Germinal center (tissue), 1 donor: ENCODE results near the gene DHRS1.

Experiments
- DNase-seq: peaks from one replicate; pipeline ENCODE4 v3.0.0; 2012; ENCODE audit warnings: mixed read lengths, low spot score

DHRS1 gene

DNA sequence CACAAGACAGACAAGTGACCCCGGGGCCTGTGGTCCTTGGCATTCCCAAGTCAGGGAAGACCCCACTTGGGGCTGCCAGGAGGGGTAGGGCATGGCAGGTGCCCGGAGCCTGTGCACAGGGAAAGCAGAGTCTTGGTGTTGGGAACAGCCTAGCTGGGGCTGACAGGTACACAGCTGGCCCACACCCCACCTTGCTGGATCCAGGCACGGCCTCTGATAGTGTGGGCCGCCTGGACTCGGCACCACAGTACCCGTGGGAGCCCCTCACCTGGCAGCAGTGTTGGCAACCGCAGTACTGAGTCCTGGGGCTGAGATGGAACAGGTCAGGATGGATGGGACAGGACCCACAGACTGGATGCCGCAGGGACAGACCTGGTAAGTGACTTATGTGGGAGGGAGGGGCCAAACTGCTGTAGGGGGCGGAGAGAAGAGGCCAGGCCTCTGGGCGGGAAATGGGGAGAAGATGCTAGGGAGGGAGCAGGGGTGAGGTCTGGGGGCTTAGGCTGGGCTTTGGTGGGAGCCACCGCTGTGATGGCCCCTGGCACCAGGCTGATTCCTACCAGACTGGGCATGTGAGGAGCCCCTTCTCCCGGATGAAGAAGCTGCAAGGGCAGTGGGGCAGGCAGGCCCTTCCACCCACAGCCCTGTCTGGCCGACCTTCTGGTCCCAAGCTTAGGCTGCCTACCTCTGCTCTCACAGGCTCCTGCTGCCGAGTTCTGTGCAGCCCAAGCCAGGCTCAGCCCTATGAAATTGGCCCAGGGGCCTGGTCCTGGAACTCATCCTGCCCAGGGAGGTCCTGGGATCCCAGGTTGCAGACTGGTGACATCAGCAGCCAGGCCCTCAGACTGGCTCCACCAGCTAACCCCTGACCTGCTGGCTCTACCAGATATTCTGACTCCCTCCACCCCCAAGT lies 36.5 kb downstream of the DHRS1 start, which contains the start of gene TGM1:
Gene TGM1 (minus strand): TSS at position 357 of the 913 bp plus-strand sequence. CDS start 825 bp downstream, outside the sequence.
- no peak for DNase-seq

DNA sequence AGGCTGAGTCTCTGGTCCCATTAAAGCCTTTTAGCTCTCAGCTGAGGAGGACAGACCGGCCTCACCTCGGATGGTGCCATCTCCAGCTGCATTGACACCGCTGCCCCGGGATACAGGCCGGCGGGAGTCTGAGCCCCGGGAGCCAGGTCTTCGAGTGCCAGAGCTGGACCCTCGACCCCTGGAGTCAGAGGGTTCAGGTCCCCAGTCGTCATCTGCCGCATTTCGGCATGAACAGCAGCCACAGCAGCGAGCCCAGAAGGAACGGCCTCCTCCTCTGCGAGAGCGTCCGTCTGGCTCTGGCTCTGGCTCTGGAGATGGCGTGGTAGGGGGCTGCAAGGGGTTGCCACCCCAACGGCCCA lies 37.6 kb downstream of the DHRS1 start:
- DNase-seq = no peak

DNA sequence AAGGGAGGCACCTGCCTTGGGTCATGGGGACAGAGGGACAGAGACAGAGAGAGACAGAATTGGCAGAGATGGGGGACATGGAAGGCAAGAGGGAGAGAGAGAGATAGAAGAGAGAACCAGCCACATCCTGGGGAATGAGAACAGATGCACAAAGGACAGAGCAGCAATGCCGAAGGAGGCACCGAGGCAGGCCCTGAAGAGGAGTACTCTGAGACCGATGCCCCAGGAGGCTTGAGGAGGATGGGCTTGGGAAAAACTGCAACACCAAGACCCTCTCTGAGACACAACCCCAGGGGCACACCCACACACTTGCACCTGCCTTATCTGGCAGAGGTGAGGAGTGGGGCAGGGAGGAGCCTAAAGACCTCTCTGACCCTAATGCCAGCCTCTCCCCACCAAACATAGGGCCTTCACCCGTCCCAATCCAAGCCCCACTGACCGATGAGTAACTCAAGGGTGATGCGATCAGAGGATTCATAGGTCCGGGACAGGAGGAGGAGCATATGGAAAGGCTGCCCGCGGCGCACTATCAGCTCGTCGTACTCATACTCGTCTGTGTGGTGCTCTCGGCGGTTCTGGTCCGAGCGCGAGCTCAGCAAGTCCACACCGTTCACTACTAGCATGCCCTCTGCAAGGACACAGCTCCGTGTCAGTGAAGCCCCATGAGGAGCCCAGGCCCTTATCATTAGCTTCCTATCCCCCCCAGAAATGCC lies 38.2 kb downstream of the DHRS1 start:
- DNase-seq = no peak

DNA sequence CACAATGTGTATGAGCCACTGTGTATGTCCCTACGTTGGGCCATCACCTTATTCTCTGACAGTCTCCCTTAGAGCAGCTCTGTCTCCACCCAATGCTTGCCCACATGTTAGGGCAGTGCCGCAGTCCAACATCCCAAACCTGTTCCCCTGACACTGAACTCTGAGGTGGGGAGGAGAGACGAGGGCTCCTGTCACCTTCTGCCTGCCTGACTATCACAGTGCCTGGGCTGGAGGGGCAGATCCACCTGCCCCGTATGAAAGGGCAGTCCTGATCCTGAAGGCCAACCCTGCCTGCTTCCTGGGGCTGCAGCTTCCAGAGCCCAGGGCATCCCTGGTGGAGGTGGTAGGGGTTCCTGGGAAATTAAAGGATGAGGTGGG lies 38.8 kb downstream of the DHRS1 start:
- DNase-seq = no peak

DNA sequence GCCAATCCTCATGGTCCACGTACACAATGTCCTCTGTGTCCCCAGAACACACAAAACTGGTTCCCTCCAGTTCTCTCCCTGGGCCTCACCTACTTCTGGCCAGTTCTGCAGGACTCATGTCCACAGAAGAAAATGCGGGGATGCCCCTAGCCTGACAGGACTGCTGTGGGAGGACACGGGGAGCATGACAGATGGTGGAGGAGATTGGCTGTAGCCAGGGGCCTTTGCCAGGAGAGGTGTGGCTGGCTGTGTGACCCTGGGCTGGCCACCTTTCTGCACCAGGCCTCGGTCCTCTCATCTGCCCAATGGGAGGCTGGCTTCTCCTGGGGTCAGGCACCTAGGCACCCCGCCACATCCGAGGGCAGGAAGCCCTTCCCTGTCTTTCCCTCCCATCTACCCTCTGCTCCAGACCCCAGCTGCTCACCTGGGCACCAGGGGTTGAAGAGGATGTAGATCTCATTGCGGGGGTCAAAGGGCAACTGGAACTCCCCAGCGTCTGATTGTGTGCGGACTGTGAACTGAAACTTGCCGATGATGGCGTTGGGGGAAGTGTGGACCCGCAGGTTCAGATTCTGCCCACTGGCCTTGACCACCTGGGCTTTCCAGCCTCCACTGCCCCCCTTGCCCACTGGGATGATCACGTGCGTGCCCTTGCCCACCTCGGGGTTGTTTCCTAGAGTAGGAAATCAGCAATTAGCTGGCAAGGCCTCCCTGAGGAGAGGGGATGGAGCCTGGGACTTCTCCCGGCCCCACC lies 39.4 kb downstream of the DHRS1 start:
- no peak for DNase-seq

DNA sequence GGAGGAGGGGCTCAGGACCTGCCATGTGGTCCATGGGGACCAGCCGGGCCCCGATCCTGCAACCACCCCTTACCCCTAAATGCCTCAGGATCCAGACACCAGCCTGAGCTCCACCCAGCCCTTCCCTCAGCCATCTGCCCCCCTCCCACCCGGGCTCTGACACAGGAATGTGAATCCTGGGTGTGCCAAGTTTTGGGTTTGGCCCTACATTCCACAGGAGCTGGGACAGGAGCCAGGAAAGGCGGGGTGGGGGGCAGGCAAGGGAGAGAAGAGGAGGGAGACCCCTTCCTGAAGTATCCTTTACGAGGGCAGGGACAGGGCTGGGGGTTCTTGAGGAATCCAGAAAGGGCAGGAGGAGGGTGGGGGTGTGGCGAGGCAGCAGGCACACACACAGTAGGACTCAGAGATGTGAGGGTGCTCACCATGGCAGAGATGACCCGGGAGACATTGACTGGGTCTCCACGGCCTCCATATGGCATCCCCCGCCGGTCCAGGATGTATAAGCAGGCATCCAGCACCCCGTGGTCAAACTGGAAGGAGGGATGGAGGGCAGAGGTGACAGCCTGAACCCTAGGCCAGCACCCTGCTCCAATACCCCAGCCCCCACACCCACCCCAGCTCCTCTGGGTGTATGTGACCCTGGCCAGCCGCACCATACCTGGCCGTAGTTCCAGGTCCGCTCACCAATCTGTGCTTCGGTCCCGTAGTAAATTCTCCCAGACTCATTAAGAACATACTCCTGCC lies 40.1 kb downstream of the DHRS1 start:
- no peak for DNase-seq

DNA sequence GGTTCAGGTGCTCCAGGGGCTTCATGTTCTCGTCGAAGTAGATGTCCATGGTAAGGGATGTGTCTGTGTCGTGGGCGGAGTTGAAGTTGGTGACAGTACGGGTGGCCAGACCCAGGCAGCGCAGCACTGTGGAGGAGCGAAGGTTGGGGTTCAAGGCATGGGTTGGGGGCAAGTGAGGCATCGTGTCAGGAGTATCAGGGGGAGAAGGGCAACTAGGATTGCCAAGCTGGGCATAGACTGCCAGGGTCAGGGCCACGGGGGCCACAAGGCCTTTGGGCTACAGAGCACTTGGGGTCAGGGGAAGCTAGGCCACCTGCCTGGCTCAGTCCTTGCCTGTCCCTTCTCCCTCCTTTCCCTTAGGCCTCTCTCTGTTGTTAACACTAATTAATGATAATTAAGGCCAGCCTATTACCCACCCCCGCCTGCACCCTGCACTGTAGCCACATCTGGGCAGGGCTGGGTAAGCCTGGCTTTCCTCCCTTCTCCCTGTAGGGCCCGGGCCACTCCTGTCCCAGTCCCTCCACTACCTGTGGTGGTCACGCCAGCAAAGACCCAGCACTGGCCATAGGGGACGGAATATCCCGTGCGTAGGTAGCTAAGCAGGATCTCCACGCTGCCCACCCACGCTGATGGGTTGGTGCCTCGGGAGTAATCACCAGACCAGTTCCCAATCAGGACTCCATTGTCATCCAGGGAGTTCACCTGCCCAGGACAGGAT lies 40.9 kb downstream of the DHRS1 start:
- no peak for DNase-seq

DNA sequence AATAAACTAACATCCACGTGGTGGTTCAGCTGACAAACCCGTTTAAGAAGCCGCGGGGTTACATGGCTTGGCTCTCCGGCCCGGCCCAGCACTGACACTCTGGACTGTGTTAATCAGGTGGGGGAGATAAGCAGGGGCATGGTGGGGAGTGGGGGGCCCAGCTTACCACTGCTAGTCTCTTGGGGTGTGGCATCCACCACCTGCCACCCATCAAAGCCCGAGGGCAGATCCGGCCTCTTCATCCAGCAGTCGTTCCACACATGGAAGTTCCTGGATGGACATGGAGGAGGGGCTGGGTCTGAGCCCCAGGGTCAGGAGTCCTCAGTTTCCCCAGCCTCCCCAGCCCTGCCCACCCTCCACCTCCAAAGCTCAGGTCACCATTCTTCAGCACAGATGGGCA lies 41.5 kb downstream of the DHRS1 start:
- DNase-seq = no peak

DNA sequence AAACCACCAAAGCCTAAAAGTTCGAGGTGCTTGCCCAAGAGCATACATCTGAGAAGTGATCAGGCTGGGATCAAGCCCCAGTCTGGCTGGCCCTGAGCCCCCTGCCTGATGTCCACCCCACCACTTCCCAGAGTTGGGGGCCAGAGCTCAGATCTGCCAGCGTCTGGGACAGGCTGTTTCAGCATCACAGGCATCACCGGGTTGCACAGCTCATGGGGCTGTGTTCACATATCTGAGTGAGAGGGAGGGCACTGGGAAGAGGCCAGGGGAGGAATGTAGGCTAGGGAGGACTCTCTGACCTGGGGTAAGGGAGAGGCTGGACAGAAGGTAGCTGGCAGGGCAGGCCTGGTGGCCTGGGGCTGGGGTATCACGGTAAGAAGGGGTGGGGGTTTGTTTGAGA lies 42.6 kb downstream of the DHRS1 start:
- no peak for DNase-seq

DNA sequence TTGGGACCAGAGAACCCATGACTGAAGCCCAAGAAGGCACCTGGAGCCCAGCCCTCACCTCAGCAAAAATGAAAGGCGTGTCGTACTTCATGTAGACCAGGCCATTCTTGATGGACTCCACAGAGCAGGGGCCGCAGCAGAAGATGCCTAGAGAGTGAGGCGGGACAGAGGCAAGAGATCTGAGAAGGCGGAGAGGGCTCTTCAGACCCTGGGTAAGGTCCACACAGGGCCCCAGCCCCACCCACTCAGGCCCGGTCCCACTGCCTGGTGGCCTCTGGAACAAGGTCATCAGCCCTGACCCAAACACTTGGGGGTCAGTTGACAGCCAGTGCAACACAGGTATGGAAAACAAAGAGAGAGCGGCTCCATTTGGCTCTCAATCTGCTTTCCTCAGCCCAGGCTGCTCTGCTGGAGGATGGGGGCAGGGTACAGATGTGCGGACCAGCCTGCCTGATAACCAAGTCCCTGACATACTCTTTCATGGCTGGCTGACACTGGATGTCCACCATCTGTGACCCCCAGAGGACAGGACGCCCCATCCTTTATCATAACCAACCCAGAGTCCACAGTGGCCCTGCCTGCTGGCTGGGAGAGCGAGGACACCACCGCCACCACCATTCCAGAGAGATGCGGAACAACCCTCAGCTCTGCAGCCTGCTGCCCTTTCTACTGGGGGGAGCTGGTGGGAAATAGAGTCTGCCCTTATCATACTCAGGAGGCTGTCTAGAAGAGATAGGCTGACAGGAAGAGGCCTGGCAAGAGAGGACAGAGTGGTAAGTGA lies 43.5 kb downstream of the DHRS1 start:
- no peak for DNase-seq

DNA sequence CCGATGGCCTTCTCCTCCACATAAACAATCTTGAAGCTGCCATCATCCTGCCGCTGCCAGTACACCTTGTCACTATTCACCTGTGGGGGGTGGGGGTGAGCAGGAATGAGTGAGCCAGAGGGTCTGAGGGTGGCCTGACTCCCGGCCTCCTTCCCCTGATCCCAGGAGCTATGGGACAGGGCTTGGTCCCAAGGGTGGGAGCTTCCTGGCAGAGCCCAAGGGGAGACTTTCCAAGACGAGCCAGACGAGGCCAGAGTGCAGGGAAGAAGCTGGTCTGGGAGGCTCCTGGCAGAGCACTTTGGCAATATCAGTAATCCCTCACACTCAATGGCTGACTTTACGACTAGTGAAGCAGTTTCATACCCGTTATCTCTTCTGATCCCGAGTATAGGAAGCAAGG lies 44.1 kb downstream of the DHRS1 start:
- no peak for DNase-seq

DNA sequence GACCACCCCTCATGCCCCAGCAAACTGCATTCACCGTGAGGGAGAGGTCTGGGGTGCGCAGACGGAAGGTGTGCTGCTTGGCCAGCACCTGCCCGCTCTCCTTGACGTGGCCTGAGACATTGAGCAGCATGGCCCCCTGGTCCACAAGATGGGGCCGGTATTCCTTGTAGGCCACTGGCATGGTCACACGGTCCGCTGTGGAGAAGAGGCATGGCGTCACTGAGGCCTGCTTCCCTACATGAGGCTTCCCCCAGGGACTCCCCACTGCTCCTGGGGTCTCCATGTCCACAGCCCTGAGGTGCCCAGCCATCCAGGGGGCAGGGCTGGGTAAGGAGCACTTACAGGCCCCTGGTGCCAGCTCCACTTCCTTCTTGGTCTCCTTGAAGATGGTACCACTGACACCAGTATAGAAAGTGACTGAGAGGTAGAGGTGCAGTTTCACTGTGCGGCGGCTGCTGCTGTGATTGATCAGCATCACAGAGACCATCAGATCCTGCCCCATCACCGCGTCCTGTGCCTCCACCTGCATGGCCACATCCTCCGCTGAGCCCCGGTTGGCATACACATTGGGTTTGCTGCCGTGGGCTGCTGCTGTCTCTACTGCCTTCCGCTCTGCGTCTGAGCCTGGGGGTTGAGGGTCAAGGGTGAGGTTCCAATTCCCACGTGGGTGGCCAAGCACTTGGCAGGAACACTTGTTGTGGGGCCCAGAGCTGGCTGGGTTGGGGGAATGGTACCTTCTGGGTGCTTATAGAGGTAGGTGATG lies 44.8 kb downstream of the DHRS1 start:
- DNase-seq = no peak

DNA sequence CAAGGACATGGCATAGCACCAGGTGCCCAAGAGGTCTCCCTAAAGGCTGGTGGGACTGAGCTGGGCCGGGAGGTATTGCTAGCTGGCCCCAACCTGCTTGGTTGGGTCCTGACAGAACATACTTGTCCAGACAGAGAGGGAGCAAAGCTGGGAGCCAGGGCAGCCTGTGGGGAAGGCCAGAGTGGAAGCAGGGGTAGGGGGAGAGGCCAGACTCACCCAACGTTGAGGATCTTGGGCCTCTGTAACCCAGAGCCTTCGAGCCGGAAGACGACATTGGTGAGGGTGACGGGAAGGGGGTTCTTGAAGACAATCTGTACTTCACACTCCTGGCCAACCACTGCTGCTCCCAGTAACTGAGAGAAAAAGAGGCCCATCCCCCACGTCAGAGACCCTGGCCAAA lies 45.6 kb downstream of the DHRS1 start:
- no peak for DNase-seq

DNA sequence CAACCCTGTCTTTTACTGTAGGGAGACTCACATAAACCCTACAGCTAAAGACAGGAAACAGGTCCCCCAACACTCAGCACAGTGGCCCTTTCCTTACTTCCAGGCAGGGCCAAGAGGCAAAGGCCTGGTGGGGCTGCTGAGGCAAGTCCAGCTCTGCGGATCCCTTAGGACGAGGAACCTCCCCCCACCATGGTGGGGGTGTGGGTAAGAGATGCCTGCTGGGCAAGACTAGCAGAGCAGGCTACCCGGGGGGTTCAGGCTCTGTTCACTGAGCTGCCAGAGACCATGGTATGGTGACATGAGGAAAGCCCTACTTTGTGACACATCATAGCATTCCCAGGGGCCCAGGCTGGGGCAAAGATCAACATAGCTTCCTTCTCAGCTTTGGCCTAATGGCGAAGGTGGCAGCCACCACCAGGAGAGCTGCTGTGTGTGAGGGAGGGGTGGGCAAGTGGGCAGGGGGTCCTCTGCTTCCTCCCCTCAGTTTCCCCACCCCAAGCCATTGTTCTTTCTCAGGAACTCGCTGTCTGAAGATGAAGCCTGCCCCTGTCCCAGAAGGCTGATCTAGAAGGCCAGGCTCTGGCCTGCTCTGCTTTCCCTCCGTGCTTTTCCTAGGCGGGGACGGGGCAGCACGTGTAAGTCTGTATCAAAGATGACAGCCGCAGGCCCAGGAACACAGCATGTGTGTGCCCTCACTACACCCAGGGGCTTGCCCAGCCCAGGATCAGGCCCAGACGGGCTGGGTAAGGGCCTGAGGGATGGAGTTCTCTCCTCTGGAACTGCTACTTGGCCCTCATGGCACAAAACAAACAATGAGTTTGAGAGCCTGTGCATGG lies 47.1 kb downstream of the DHRS1 start:
- DNase-seq = no peak

DNA sequence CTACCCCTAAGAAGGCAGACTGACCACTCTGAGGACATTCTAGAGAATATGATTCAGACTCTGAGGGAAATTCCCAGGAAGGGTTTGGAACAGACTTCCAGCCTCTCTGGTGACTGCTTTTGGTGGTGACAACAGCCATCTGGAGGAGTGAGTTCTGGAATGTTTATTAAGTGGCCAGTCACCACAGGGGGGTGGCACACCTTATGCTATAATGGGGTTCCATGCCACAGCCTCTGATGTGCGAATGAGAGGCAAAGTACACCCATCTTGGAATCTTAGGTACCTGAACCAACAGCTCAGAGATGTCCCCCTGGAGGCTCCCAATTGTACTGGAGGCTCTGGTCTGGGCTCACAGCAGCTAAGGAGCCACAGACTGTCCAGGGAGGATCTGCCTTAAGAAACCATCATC lies 47.7 kb downstream of the DHRS1 start:
- DNase-seq = no peak

DNA sequence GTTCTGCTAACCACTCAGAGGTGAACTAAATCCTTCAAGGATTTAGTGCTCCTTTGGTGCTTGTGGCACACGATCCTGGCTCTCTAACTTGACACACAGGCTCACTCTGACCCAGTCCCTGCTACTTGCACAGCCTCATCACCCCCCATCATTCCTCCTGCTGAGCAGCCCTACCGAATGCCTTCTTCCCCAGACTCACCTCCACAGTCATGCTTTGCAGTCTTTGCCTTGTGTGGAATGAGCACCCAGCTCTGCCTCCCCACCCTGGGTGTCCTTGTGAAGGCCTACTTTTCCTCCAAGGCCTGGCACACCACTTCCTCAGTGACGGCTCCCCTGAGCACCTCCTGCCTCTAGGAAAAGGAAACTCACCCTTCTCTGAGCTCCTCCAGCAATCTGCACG lies 49.2 kb downstream of the DHRS1 start:
- no peak for DNase-seq

DNA sequence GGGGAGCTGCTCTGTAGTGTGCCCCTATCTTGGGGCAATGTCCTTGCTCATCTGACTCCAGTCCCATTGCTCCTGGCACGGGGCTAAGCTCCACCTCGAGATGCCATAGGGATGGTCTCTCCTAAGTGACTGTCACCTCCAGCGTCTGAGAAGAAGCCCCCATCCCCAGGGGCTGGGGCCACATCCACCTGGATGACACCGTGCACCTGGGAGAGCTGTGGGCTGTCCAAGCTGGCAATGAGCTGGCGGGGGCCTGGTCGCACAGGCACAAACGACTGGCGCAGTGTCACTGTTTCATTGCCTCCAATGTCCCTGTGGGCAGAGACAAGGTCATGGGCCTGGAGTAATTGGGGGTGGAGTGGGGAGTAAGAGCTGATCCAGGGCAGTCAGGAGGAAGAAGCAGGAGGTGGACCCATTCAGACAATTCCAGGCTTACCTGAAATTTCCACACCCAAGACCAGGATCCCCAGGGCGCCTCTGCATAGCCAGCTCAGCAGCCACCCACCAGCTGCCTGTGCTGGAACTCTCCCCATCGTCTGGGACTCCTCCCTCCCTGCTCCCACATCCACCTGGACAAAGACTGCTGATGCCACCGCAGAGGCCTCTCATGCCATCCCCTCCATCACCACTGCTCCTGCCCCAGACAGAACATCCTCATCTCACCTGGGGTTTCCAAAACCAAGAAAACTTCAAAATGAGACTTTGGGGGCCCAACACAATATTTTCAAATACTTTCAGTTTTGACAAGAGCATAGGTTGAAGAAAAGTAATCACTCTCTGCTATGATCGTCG lies 50.2 kb downstream of the DHRS1 start:
- DNase-seq = no peak

DNA sequence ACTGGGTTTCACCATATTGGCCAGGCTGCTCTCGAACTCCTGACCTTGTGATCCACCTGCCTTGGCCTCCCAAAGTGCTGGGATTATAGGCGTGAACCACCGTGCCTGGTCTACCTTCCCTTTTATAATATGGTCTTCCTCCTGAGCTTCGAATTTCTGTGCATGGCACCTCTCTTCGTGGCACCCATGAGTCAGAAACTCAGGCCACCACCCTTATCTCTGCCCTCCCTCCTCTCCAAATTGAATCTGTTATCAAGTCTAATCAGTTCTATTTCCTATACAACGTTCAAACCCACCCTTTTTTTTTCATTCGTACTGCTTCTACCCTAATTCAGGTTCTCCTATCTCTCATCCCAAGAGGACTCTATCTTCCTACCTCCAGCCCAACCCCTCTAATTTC lies 52.2 kb downstream of the DHRS1 start:
- no peak for DNase-seq
